NCI-H774 (cell line): ENCODE data around the gene TMEM179B.
"Not testable (repeated sequence)": the region's sequence is repeated elsewhere in the genome, so short reads cannot be mapped to it uniquely, and the experiment has no call there.

Experiments
- DNase-seq: peaks from one replicate; lab custom pipeline; 2025; lab: John Stamatoyannopoulos, UW

TMEM179B gene

GRCh38 chr11:62789576-62789975, 2.4 kb downstream of the TMEM179B start:
- no peak for DNase-seq

GRCh38 chr11:62791501-62792201, 4.4 kb downstream of the TMEM179B start, which contains the start of gene TMEM223:
Gene TMEM223, minus strand, starts transcription at chr11:62792006. Its CDS starts 12 bp downstream, at chr11:62791994.
- peak; percentile 86 for DNase-seq

- no peak for DNase-seq
These were observed 5.0 kb downstream of the TMEM179B start for GRCh38 chr11:62792202-62792575.

- DNase-seq: no peak
These were observed 7.1 kb downstream of the TMEM179B start for GRCh38 chr11:62794201-62794775.

GRCh38 chr11:62796281-62796680, 9.1 kb downstream of the TMEM179B start:
- no peak for DNase-seq

- DNase-seq: no peak
These were observed 12.3 kb downstream of the TMEM179B start for GRCh38 chr11:62799486-62799885.

- no peak for DNase-seq
These were observed 13.9 kb downstream of the TMEM179B start for GRCh38 chr11:62801071-62801470.

- no peak for DNase-seq
These were observed 17.3 kb downstream of the TMEM179B start for GRCh38 chr11:62804310-62805075.

- peak; percentile 96 for DNase-seq
These were observed 18.1 kb downstream of the TMEM179B start, which contains the start of gene NXF1 for GRCh38 chr11:62805076-62805892. Gene NXF1, minus strand, starts transcription at chr11:62805440. Its CDS starts 84 bp downstream, at chr11:62805356.

- no peak for DNase-seq
These were observed 18.8 kb downstream of the TMEM179B start for GRCh38 chr11:62805961-62806441.

- no peak for DNase-seq
These were observed 19.5 kb downstream of the TMEM179B start for GRCh38 chr11:62806611-62807121.

GRCh38 chr11:62810748-62811147, 23.5 kb downstream of the TMEM179B start:
- no peak for DNase-seq

GRCh38 chr11:62811659-62812058, 24.5 kb downstream of the TMEM179B start:
- no peak for DNase-seq

- DNase-seq: no peak
These were observed 29.4 kb downstream of the TMEM179B start for GRCh38 chr11:62816557-62816956.

GRCh38 chr11:62817129-62817528, 29.9 kb downstream of the TMEM179B start:
- no peak for DNase-seq

GRCh38 chr11:62823677-62824076, 36.5 kb downstream of the TMEM179B start:
- DNase-seq: no peak

GRCh38 chr11:62828130-62828529, 40.9 kb downstream of the TMEM179B start:
- DNase-seq: not testable (repeated sequence)

- DNase-seq: no peak
These were observed 43.8 kb downstream of the TMEM179B start for GRCh38 chr11:62830904-62831519.

GRCh38 chr11:62831520-62832335, 44.5 kb downstream of the TMEM179B start, which contains the start of gene STX5:
Gene STX5, minus strand, starts transcription at chr11:62832051. Its CDS starts 808 bp downstream, at chr11:62831243.
- DNase-seq: peak; percentile 97
